Measurements from ENCODE around the gene MSANTD2.

The MSANTD2 gene

DNA sequence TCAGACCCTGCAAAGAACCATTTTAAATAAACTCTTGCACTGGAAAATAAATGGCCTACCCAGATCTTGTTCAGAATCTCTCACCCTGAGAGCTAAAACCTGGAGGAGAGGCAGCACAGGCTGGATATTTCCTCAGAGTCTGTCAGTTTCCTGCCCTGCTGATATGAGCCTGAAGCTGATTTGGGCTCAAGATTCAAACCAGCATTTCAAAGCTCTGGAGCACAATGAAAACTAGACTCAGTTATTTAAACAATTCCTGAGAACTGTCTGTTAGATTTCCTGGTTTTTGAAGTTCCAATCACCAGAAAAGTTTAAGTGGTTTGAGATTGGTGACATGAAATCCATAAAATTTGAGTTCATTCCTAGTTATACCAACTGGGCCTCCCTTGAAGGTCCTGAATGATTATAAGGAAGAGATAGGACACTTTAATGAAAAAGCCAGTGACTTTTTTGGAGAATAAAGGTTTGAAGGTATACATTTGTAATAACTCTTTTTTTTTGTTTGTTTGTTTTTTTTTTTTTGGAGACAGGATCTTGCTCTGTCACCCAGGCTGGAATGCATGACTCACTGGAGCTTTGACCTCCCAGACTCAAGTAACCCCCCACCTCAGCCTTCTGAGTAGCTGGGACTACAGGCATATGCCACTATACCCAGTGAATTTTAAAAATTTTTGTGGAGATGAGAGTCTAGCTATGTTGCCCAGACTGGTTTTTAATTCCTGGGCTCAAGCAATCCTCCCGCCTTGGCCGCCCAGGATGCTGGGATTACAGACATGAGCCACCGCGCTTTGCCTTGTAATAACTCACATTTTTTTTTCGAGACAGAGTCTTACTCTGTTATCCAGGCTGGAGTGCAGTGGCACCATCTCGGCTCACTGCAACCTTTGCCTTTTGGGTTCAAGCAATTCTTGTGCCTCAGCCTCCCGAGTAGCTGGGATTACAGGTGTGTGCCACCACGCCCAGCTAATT lies 30.1 kb downstream of the MSANTD2 start:
- no peak for DNase-seq

DNA sequence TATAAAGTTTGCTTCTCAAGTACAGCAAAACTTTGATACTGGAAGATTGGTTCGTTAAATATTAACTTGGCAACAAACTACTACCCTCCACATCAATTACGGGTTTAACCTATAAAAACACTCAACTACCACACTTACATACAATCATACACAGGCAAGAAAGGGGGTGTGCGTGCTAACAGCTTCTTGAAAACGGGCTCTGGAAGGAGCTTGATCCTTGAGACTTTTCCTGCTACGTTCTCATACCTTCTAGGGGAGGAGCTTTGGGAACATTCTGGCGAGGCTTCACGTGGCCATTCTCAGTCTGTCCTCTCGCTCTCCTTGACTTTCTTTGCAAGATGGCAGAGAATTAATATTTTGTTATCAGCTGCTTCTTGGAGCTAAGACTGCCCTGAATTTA lies 31.3 kb downstream of the MSANTD2 start:
- DNase-seq = no peak

- DNase-seq = no peak
Measured at GRCh38 chr11:124766156-124766555, 34.0 kb downstream of the MSANTD2 start.

GRCh38 chr11:124763156-124763947 lies 36.9 kb downstream of the MSANTD2 start:
- DNase-seq = peak; percentile 87

- peak; percentile 31 for DNase-seq
Measured at GRCh38 chr11:124762624-124763155, 37.5 kb downstream of the MSANTD2 start.

DNA sequence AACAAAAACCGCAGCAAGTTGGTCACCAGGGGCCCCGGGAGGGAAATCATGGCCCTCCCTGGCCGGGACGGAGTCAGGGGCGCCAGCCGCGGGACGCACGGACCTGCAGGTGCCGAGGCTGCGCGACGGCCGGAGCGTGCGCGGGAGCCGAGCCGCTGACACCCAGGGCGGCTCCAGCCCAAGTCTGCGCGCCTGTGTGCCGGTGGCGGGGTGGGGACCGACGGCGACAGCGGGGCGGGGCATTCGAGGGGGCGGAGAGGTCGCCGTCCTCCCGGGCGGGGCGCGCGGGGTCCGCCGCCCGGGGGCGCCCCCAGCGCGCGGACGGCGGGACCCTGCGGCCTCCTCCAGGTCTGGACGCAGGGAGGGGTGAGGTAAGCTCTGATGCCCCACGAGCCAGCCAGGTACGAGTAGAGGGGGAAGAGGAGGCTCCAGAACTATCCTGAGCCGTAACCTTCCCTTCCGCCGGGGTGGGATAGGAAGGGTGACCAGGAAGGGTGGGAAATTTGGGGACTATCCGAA lies 38.0 kb downstream of the MSANTD2 start, which contains the start of gene ESAM:
TSS of gene ESAM (minus strand) at position 186 of the 519 bp plus-strand sequence. CDS start at position 50, 136 bp downstream.
- peak; percentile 25 for DNase-seq

- DNase-seq = peak; percentile 83
Measured at GRCh38 chr11:124761301-124762104, 38.7 kb downstream of the MSANTD2 start.

GRCh38 chr11:124760806-124761205 lies 39.4 kb downstream of the MSANTD2 start:
- no peak for DNase-seq

GRCh38 chr11:124760205-124760652 lies 40.0 kb downstream of the MSANTD2 start:
- no peak for DNase-seq

DNA sequence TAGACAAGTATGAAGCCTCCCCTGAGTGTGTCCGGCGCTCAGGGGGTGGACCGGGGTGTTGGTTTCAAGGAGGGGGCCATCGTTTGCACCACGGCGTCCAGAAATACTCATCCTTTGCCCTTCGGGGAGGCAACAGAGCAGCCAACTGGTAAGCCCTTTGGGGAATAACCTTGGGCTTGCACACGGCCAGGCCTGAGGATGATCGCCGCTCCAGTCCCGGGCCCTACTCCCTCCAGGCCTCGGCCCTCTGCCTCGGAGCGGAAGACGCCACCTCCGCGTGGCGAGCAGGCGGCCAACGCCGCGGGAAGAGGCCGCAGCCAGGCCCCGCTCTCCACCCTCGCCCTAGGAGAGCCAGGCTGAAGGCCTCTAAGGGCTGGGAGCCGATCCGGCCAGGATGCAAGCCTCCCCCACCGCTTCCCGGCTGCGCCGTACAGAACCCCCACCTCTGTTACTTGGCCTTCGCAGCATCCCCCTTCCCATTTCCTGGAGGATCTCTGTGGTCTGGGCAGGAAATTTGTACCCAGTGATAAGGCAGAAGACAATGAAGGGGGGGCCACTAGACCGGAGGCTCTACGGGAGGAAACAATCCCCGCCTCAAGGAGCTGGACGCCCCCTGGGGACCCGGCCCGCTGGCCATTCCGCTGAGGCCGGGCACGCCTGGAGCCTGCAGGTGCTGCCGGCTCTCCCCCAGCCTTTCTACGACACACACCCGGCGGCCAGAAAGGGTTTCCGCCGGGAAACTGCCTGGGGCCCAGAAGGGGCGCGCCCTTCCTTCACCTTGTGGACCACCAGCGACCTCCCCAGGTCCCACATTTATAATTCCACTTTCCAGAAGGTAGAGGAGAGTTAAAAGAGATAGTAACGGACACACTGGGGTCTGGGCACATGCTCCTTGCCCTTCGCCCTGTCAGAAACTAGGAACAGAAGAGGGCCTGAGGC lies 40.7 kb downstream of the MSANTD2 start:
- DNase-seq = no peak

GRCh38 chr11:124758355-124759265 lies 41.6 kb downstream of the MSANTD2 start:
- peak; percentile 81 for DNase-seq

GRCh38 chr11:124757320-124757719 lies 42.9 kb downstream of the MSANTD2 start:
- no peak for DNase-seq

DNA sequence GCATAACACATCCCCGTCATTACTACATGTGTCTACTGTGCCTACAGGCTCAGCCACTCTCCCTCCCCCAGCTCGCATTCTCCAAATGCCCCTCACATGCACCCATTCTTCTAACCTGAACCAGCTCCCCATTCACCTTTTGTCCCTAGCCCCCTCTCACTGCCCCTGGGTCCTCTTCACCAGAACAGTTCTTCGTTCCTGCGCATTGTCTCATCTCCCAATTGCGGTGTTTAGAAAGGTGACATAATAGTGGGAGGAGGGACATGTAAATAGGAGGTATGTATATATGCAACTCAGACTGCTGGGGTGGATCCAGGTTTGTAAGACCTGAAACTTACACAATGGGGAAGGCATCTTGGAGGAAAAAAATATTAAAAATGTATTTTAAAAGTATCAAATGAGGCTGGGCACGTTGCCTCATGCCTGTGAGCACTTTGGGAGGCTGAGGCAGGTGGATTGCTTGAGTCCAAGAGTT lies 43.4 kb downstream of the MSANTD2 start:
- no peak for DNase-seq

DNA sequence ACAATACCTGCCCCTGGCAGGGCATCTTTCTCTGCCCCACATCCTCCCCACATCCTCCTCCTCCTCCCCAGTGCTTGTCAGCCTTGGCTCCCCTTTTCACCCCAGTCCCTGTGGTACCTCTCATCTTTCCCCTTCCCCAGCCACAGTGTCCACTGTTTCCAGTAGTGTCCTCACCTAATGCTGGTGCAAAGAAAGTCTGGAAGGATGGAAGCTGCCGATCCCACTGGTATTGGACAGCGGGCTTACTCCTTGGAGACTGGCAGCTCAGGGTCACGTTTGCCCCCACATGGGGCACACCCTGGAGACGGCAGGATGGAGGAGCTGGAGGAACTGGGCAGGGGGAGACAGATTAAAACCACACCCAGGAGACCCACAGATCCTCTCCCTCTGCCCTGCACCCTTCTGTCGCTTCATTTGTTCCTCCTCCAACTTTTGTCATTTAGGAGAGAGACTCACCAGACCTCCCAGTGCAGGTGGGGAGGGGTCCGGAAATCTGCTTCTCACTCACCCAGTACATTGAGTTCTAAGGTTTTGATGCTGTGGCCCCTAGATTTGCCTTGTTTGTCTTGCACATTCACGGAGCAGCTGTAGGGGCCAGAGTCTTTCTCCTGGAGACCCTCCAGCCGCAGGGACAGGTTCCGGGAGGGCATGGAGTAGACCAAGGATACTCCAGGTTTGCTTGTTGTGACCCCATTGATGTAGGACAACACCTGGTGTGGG lies 44.0 kb downstream of the MSANTD2 start:
- DNase-seq = no peak

- no peak for DNase-seq
Measured at GRCh38 chr11:124754710-124755109, 45.5 kb downstream of the MSANTD2 start.

GRCh38 chr11:124754309-124754708 lies 45.9 kb downstream of the MSANTD2 start:
- no peak for DNase-seq

- no peak for DNase-seq
Measured at GRCh38 chr11:124753624-124754023, 46.6 kb downstream of the MSANTD2 start.

GRCh38 chr11:124753205-124753604 lies 47.0 kb downstream of the MSANTD2 start:
- DNase-seq = peak; percentile 9

Data from NCI-H82 (cell line).